GM12878 (cell line): ENCODE data around the gene SCAANT1. TPM values are rescaled to one million over a fixed set of nuclear protein-coding genes. Genes with fewer than 3 reads are reported as not detected.

ENCODE experiments used
- ATAC-seq: fragments of 200-7000 bp; cut with Tn5 transposase; 3 replicates; pipeline ENCODE4 v1.9.1; 2020; ENCODE audit warnings: mild to moderate bottlenecking, moderate library complexity
- BruUV-seq: library from RNA; stranded (reverse); fragments of 400-500 nt; replicated peaks from 2 replicates; lab custom pipeline; 2021; lab: Mats Ljungman, UMichigan
- CTCF ChIA-PET: fragments of 300-600 bp; sonication (Branson Sonifier 250); formaldehyde crosslinking; extraction: SDS; loops from one replicate; lab custom pipeline; 2021; ENCODE audit warnings: inconsistent platforms; lab: Yijun Ruan, JAX
- POLR2A ChIA-PET: fragments of 350-600 bp; formaldehyde crosslinking; extraction: SDS; loops from one replicate; lab custom pipeline; 2021; ENCODE audit warnings: inconsistent platforms; lab: Charles Lee
- RAD21 ChIA-PET: fragments of 300-600 bp; sonication (Branson Sonifier 250); formaldehyde crosslinking; loops from one replicate; lab custom pipeline; 2023; ENCODE audit warnings: antibody characterized with exemption; ENCODE audit not compliant: unreplicated experiment; lab: Charles Lee
- SMC1A ChIA-PET: fragments of 300-600 bp; sonication (Branson Sonifier 250); formaldehyde crosslinking; loops from one replicate; lab custom pipeline; 2023; ENCODE audit not compliant: unreplicated experiment, uncharacterized antibody; lab: Charles Lee
- DNase-seq: peaks from one replicate; pipeline ENCODE4 v3.0.0-alpha.2; 2011; ENCODE audit warnings: low read depth, low spot score
- FAIRE-seq: peaks from 3 replicates; lab custom pipeline; 2011; peaks lifted over from hg19 to GRCh38; lab: Jason Lieb, UNC
- H2AFZ ChIP-seq: 2 replicates; pipeline ENCODE4 v1.6.0; 2011; ENCODE audit warnings: low read depth, low read length, control low read depth; ENCODE audit not compliant: control insufficient read depth
- H3K27ac ChIP-seq: 2 replicates; pipeline ENCODE4 v1.5.1; 2011; ENCODE audit warnings: control low read depth; ENCODE audit not compliant: control insufficient read depth, insufficient read depth
- H3K27me3 ChIP-seq, 2 experiments: replicated peaks in 1 of 2; 2 replicates each; pipeline versions ENCODE4 v1.6.0 to v1.6.1; 2011; ENCODE audit warnings: low read length in 1 of 2; ENCODE audit not compliant: control insufficient read depth in 2 of 2, insufficient read depth in 2 of 2
- H3K36me3 ChIP-seq, 2 experiments: 2 replicates each; pipeline ENCODE4 v1.5.1; 2011; ENCODE audit warnings: low read length in 1 of 2; ENCODE audit not compliant: control insufficient read depth in 2 of 2, insufficient read depth in 2 of 2
- H3K4me1 ChIP-seq: 2 replicates; pipeline ENCODE4 v1.6.1; 2011; ENCODE audit warnings: mild to moderate bottlenecking, low read length, moderate library complexity, mixed read lengths; ENCODE audit not compliant: control insufficient read depth, insufficient read depth
- H3K4me2 ChIP-seq: 2 replicates; pipeline ENCODE4 v1.6.0; 2011; ENCODE audit warnings: control low read depth; ENCODE audit not compliant: control insufficient read depth, insufficient read depth
- H3K4me3 ChIP-seq: fragments of 200-600 bp; sonication (generic); 2 replicates; pipeline ENCODE4 v1.5.1; 2016
- H3K79me2 ChIP-seq: 2 replicates; pipeline ENCODE4 v1.6.0; 2011; ENCODE audit warnings: low read length; ENCODE audit not compliant: control insufficient read depth, insufficient read depth
- H3K9ac ChIP-seq: 2 replicates; pipeline ENCODE4 v1.8.0; 2011; ENCODE audit warnings: low read length, control low read depth, mixed read lengths; ENCODE audit not compliant: control insufficient read depth, insufficient read depth
- H3K9me3 ChIP-seq: replicated peaks from 3 replicates; pipeline ENCODE4 v1.5.1; 2011; ENCODE audit warnings: mild to moderate bottlenecking, low read length; ENCODE audit not compliant: control insufficient read depth, insufficient read depth
- H4K20me1 ChIP-seq: 2 replicates; pipeline ENCODE4 v1.6.0; 2011; ENCODE audit not compliant: control insufficient read depth, insufficient read depth
- BACH1 ChIP-seq: fragments of 450-650 bp; IDR thresholded peaks from 2 replicates; pipeline ENCODE4 v1.6.1; 2017; ENCODE audit warnings: mild to moderate bottlenecking, borderline replicate concordance
- E2F4 ChIP-seq: IDR thresholded peaks from 2 replicates; pipeline ENCODE4 v1.6.1; 2012; ENCODE audit warnings: low read depth, low read length, improper control_type of control experiment
- IRF5 ChIP-seq: fragments of 450-650 bp; IDR thresholded peaks from 2 replicates; pipeline ENCODE4 v1.6.1; 2017; ENCODE audit warnings: borderline replicate concordance
- MEF2B ChIP-seq: fragments of 450-650 bp; IDR thresholded peaks from 2 replicates; pipeline ENCODE4 v1.6.1; 2018; ENCODE audit warnings: mild to moderate bottlenecking, moderate library complexity; ENCODE audit not compliant: partially characterized antibody, poor library complexity, severe bottlenecking
- MXI1 ChIP-seq: fragments of 150-350 bp; IDR thresholded peaks from 2 replicates; pipeline ENCODE4 v1.6.1; 2011; ENCODE audit warnings: low read depth, mild to moderate bottlenecking, inconsistent platforms, low read length, improper control_type of control experiment
- NRF1 ChIP-seq: conservative IDR thresholded peaks from 2 replicates; pipeline ENCODE4 v1.6.1; 2011; ENCODE audit warnings: mild to moderate bottlenecking, low read depth, low read length, improper control_type of control experiment
- SKIL ChIP-seq: fragments of 450-650 bp; IDR thresholded peaks from 2 replicates; pipeline ENCODE4 v1.6.1; 2017; ENCODE audit warnings: mild to moderate bottlenecking, low read depth, inconsistent platforms; ENCODE audit not compliant: poor library complexity, severe bottlenecking
- SMC3 ChIP-seq: IDR thresholded peaks from 2 replicates; pipeline ENCODE4 v1.6.1; 2011; ENCODE audit warnings: low read length, improper control_type of control experiment, borderline replicate concordance
- STAT1 ChIP-seq: fragments of 450-650 bp; conservative IDR thresholded peaks from 2 replicates; pipeline ENCODE4 v1.6.1; 2014; ENCODE audit warnings: antibody characterized with exemption, mild to moderate bottlenecking
- SUPT20H ChIP-seq: IDR thresholded peaks from 2 replicates; pipeline ENCODE4 v1.6.1; 2011; ENCODE audit warnings: low read depth, mild to moderate bottlenecking, low read length, moderate library complexity, borderline replicate concordance; ENCODE audit not compliant: control insufficient read depth
- WGBS: methylation state at CpG from one replicate; pipeline ENCODE4 v1.1.6; 2016; ENCODE audit warnings: low lambda C conversion rate; ENCODE audit not compliant: insufficient replicate concordance, insufficient coverage; ENCODE audit errors: missing lambda C conversion rate; 5-methylcytosine and 5-hydroxymethylcytosine counted together
- in situ Hi-C: fragments of 300-500 bp; cut with MboI; formaldehyde crosslinking; loops from 9 replicates; pipeline ENCODE4 v1.14.3; 2018; ENCODE audit warnings: mixed read lengths
- intact Hi-C: fragments of 100-400 bp; cut with micrococcal nuclease; formaldehyde crosslinking; loops from one replicate; pipeline ENCODE4 v1.14.2; 2022; ENCODE audit not compliant: unreplicated experiment
- polyA plus RNA-seq, 11 experiments: library from polyadenylated mRNA; depleted of rRNA in 4 of 11; unstranded in 6 of 11; stranded (reverse) in 5 of 11; fragments of >200 nt; fragmentation: Nextera tagmentation in 4 of 11; fragmentation: Illumina TruSeq in 1 of 11; extraction: Ambion mirVana in 4 of 11; extraction: Trizol in 1 of 11; gene quantifications; 1 replicate in 1 of 11; 2 replicates in 10 of 11; pipeline versions ENCODE4 v1.2.1 to v1.2.3, GENCODE V29; 2011 to 2016; ENCODE audit warnings: inconsistent platforms in 2 of 11, missing spikeins in 2 of 11, low read depth in 1 of 11
- total RNA-seq, 4 experiments: library from RNA; depleted of rRNA in 3 of 4; stranded (reverse); fragments of >200 nt in 3 of 4; fragmentation: Illumina TruSeq in 1 of 4; extraction: Trizol in 1 of 4; gene quantifications; 2 replicates each; pipeline versions ENCODE4 v1.2.1 to v1.2.3, GENCODE V29; 2013 to 2021
- TF ChIP-seq, protein P1 (sequence below): fragments of 450-650 bp; IDR thresholded peaks from 2 replicates; pipeline ENCODE4 v1.6.1; 2016; ENCODE audit warnings: mild to moderate bottlenecking, moderate library complexity, borderline replicate concordance
- TF ChIP-seq, protein P2 (sequence below), 3 experiments: IDR thresholded peaks in 2 of 3; conservative IDR thresholded peaks in 1 of 3; 2 replicates each; pipeline ENCODE4 v1.5.1; 2011; ENCODE audit warnings: low read depth in 3 of 3, low read length in 3 of 3, mild to moderate bottlenecking in 3 of 3, control low read depth in 2 of 3, moderate library complexity in 2 of 3, inconsistent platforms in 1 of 3, mixed read lengths in 1 of 3; ENCODE audit not compliant: control insufficient read depth in 2 of 3, insufficient read depth in 1 of 3; ENCODE audit errors: extremely low read depth in 1 of 3

Gene SCAANT1
- total and polyA plus RNA-seq, 10 of the 15 experiments (the other 5 are each of a cell fraction or from before 2014, with no cell fraction given), result 0.60 to 1.7 (median 0.95) TPM; not detected in 6

DNA sequence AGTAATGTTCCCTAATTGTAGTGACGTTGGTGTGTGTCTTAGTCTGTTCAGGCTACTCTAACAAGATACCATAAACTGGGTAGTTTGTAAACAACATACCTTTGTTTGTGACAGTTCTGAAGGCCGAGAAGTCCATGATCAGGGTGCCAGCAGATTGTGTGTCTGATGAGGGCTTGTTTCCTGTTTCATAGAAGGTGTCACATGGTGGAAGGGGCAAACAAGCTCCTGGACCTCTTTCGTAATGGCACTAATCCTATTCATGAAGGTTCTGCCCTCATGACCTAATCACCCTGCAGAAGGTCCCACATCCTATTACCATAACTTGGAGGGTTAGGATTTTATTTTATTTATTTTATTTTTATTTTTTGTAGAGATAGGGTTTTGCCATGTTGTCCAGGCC lies 37.4 kb downstream of the SCAANT1 start:
- no peak overlapping the region for H3K9ac ChIP-seq
- H3K36me3 ChIP-seq, result no peaks in the 10 kb centered on the region
- no peak overlapping the region for H3K4me2 ChIP-seq
- ChIA-PET POLR2A (no interaction called here), RAD21 (no interaction called here), SMC1A (interaction anchor here (1.0 to 2.9 kb wide), 4 partner anchors 10 to 20 kb away, joined by 3 to 14 read pairs (median 4); no protein-coding TSS in a partner anchor), CTCF (interaction anchor here (0.9 to 1.4 kb wide), 3 partner anchors 9 to 118 kb away, joined by 3 to 9 read pairs (median 3); no protein-coding TSS in a partner anchor)
- peaks cover 4% of the 10 kb centered on the region; the same call in 1 of the 2 replicates for H3K4me1 ChIP-seq
- H3K27ac ChIP-seq, result no peak overlapping the region
- FAIRE-seq, result no peak
- intact Hi-C loops, result no loop called here
- H3K27me3 ChIP-seq, result no peaks in the 10 kb centered on the region
- BruUV-seq, result no TSS peak
- H2AFZ ChIP-seq, result no peak overlapping the region
- H3K79me2 ChIP-seq, result peaks cover 51% of the 10 kb centered on the region
- in situ Hi-C loops, result no loop called here
- no peak overlapping the region for H3K4me3 ChIP-seq
- WGBS, result 11% methylated on average over 3 of the region's 3 CpGs
- no peak for DNase-seq
- no peak for ATAC-seq
- no peaks in the 10 kb centered on the region for H3K9me3 ChIP-seq
- H4K20me1 ChIP-seq, result no peaks in the 10 kb centered on the region; the same call in 1 of the 2 replicates
- TF ChIP-seq, protein P1, sequence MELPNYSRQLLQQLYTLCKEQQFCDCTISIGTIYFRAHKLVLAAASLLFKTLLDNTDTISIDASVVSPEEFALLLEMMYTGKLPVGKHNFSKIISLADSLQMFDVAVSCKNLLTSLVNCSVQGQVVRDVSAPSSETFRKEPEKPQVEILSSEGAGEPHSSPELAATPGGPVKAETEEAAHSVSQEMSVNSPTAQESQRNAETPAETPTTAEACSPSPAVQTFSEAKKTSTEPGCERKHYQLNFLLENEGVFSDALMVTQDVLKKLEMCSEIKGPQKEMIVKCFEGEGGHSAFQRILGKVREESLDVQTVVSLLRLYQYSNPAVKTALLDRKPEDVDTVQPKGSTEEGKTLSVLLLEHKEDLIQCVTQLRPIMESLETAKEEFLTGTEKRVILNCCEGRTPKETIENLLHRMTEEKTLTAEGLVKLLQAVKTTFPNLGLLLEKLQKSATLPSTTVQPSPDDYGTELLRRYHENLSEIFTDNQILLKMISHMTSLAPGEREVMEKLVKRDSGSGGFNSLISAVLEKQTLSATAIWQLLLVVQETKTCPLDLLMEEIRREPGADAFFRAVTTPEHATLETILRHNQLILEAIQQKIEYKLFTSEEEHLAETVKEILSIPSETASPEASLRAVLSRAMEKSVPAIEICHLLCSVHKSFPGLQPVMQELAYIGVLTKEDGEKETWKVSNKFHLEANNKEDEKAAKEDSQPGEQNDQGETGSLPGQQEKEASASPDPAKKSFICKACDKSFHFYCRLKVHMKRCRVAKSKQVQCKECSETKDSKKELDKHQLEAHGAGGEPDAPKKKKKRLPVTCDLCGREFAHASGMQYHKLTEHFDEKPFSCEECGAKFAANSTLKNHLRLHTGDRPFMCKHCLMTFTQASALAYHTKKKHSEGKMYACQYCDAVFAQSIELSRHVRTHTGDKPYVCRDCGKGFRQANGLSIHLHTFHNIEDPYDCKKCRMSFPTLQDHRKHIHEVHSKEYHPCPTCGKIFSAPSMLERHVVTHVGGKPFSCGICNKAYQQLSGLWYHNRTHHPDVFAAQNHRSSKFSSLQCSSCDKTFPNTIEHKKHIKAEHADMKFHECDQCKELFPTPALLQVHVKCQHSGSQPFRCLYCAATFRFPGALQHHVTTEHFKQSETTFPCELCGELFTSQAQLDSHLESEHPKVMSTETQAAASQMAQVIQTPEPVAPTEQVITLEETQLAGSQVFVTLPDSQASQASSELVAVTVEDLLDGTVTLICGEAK, result no peak
- no peak for TF ChIP-seq IRF5
- TF ChIP-seq SMC3, result no peak
- no peak for TF ChIP-seq MXI1
- TF ChIP-seq NRF1, result no peak
- TF ChIP-seq SKIL, result no peak
- no peak for TF ChIP-seq SUPT20H
- TF ChIP-seq, protein P2, sequence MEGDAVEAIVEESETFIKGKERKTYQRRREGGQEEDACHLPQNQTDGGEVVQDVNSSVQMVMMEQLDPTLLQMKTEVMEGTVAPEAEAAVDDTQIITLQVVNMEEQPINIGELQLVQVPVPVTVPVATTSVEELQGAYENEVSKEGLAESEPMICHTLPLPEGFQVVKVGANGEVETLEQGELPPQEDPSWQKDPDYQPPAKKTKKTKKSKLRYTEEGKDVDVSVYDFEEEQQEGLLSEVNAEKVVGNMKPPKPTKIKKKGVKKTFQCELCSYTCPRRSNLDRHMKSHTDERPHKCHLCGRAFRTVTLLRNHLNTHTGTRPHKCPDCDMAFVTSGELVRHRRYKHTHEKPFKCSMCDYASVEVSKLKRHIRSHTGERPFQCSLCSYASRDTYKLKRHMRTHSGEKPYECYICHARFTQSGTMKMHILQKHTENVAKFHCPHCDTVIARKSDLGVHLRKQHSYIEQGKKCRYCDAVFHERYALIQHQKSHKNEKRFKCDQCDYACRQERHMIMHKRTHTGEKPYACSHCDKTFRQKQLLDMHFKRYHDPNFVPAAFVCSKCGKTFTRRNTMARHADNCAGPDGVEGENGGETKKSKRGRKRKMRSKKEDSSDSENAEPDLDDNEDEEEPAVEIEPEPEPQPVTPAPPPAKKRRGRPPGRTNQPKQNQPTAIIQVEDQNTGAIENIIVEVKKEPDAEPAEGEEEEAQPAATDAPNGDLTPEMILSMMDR (IDR thresholded peaks at IDR 0.05 in 2 of 3, conservative IDR thresholded peaks at IDR 0.05 in 1 of 3; ENCODE audit: control insufficient read depth in 2 of 3, extremely low read depth in 1 of 3, insufficient read depth in 1 of 3, low read depth in 3 of 3, low read length in 3 of 3), result no peak
- no peak for TF ChIP-seq E2F4
- TF ChIP-seq BACH1, result no peak
- no peak for TF ChIP-seq STAT1
- TF ChIP-seq MEF2B, result no peak
